HL-60/S4 treated with retinoic acid at 250 ng/mL for 4 days and 3 days (cell line): ENCODE data around the gene C19orf33.

ENCODE experiments used
- in situ Hi-C: fragments of 300-500 bp; cut with MboI; formaldehyde crosslinking; loops from 2 replicates; pipeline ENCODE4 v1.7.0; 2022; ENCODE audit warnings: low sequenced_read_pairs

C19orf33 gene

GRCh38 chr19:38335949-38336637 is 32.0 kb downstream of the C19orf33 start:
- in situ Hi-C loops: loop anchor here (25.0 kb wide), 1 partner anchor 424 kb away; the partner anchor contains the start of genes SIPA1L3 and WDR87

GRCh38 chr19:38336638-38337359 is 32.7 kb downstream of the C19orf33 start:
- in situ Hi-C loops: loop anchor here (25.0 kb wide), 1 partner anchor 424 kb away; the partner anchor contains the start of genes SIPA1L3 and WDR87

GRCh38 chr19:38337360-38337653 is 33.3 kb downstream of the C19orf33 start:
- in situ Hi-C loops: loop anchor here (25.0 kb wide), 1 partner anchor 425 kb away; the partner anchor contains the start of genes SIPA1L3 and WDR87

GRCh38 chr19:38339011-38339410 is 35.0 kb downstream of the C19orf33 start:
- in situ Hi-C loops: loop anchor here (25.0 kb wide), 1 partner anchor 427 kb away; the partner anchor contains the start of genes SIPA1L3 and WDR87

GRCh38 chr19:38340927-38341326 is 36.9 kb downstream of the C19orf33 start:
- in situ Hi-C loops: loop anchor here (25.0 kb wide), 1 partner anchor 429 kb away; the partner anchor contains the start of genes SIPA1L3 and WDR87

GRCh38 chr19:38346837-38347236 is 42.8 kb downstream of the C19orf33 start:
- in situ Hi-C loops: loop anchor here (25.0 kb wide), 1 partner anchor 435 kb away; the partner anchor contains the start of genes SIPA1L3 and WDR87

GRCh38 chr19:38350883-38351282 is 46.8 kb downstream of the C19orf33 start:
- in situ Hi-C loops: no loop called here

- in situ Hi-C loops: no loop called here
These were observed 47.9 kb downstream of the C19orf33 start for GRCh38 chr19:38351865-38352395.

- in situ Hi-C loops: no loop called here
These were observed 48.6 kb downstream of the C19orf33 start for GRCh38 chr19:38352611-38353010.
